ENCODE measurements around the gene NCOA6.

Gene NCOA6

GRCh38 chr20:34755367-34755766, 70.1 kb downstream of the NCOA6 start:
- DNase-seq = no peak
- no peak for TF ChIP-seq CTCF (IDR thresholded peaks at IDR 0.05)
- Histone ChIP-seq H3K36me3 (peaks cover 55 to 94% (median 64%) of the 10 kb centered on the region in 3 donors), H3K9me3 (no peaks in the 10 kb centered on the region), H3K4me3 (no peak overlapping the region), H3K27me3 (no peaks in the 10 kb centered on the region), H3K27ac (no peak overlapping the region), H3K4me1 (no peaks in the 10 kb centered on the region)
- intact Hi-C loops (cut with DNase I; ENCODE audit: low total_unique reads) = no loop called here

- DNase-seq = no peak
- H3K9me3 ChIP-seq = no peaks in the 10 kb centered on the region
- TF ChIP-seq CTCF (IDR thresholded peaks at IDR 0.05) = no peak
- peaks cover 56 to 94% (median 65%) of the 10 kb centered on the region in 3 donors for H3K36me3 ChIP-seq
- H3K27ac ChIP-seq = no peak overlapping the region
- no peak overlapping the region for H3K4me3 ChIP-seq
- no peaks in the 10 kb centered on the region for H3K4me1 ChIP-seq
- no peaks in the 10 kb centered on the region for H3K27me3 ChIP-seq
- intact Hi-C loops (cut with DNase I; ENCODE audit: low total_unique reads) = no loop called here
These were observed 70.8 kb downstream of the NCOA6 start for GRCh38 chr20:34754611-34755010.

GRCh38 chr20:34753706-34754461, 71.6 kb downstream of the NCOA6 start:
- no peaks in the 10 kb centered on the region for H3K9me3 ChIP-seq
- no peak overlapping the region for H3K4me3 ChIP-seq
- intact Hi-C loops (cut with DNase I; ENCODE audit: low total_unique reads) = no loop called here
- H3K36me3 ChIP-seq = peaks cover 58 to 94% (median 67%) of the 10 kb centered on the region in 3 donors
- TF ChIP-seq CTCF (IDR thresholded peaks at IDR 0.05) = no peak
- H3K4me1 ChIP-seq = no peaks in the 10 kb centered on the region
- no peaks in the 10 kb centered on the region for H3K27me3 ChIP-seq
- DNase-seq = no peak
- no peak overlapping the region for H3K27ac ChIP-seq

- Histone ChIP-seq H3K36me3 (peaks cover 41 to 88% (median 60%) of the 10 kb centered on the region in 3 donors), H3K27me3 (no peaks in the 10 kb centered on the region), H3K4me1 (no peaks in the 10 kb centered on the region), H3K4me3 (no peak overlapping the region), H3K9me3 (no peaks in the 10 kb centered on the region), H3K27ac (no peak overlapping the region)
- no peak for DNase-seq
- TF ChIP-seq CTCF (IDR thresholded peaks at IDR 0.05) = no peak
- intact Hi-C loops (cut with DNase I; ENCODE audit: low total_unique reads) = no loop called here
These were observed 74.0 kb downstream of the NCOA6 start for GRCh38 chr20:34751453-34751852.

- H3K4me3 ChIP-seq = no peak overlapping the region
- H3K36me3 ChIP-seq = peaks cover 48 to 88% (median 64%) of the 10 kb centered on the region in 3 donors
- no peak for TF ChIP-seq CTCF (IDR thresholded peaks at IDR 0.05)
- no peak overlapping the region for H3K27ac ChIP-seq
- H3K27me3 ChIP-seq = no peaks in the 10 kb centered on the region
- no peaks in the 10 kb centered on the region for H3K4me1 ChIP-seq
- H3K9me3 ChIP-seq = no peaks in the 10 kb centered on the region
- intact Hi-C loops (cut with DNase I; ENCODE audit: low total_unique reads) = no loop called here
- no peak for DNase-seq
These were observed 75.0 kb downstream of the NCOA6 start for GRCh38 chr20:34750484-34750883.
